Neutrophil (primary cell): ENCODE data around the gene CLIC3.
"Not testable (repeated sequence)": the region's sequence is repeated elsewhere in the genome, so short reads cannot be mapped to it uniquely, and the experiment has no call there.

Experiments used
- H3K27ac ChIP-seq: fragments of 200-600 bp; sonication (generic); 2 replicates; pipeline ENCODE4 v1.5.1; 2016; ENCODE audit warnings: mild to moderate bottlenecking, moderate library complexity
- H3K27me3 ChIP-seq: fragments of 200-600 bp; sonication (generic); 2 replicates; pipeline ENCODE4 v1.6.0; 2016; ENCODE audit warnings: mild to moderate bottlenecking
- H3K36me3 ChIP-seq: fragments of 200-600 bp; sonication (generic); 2 replicates; pipeline ENCODE4 v1.5.1; 2017
- H3K4me1 ChIP-seq, 2 experiments: fragments of 200-600 bp in 1 of 2; sonication (generic) in 1 of 2; 1 replicate in 1 of 2; 2 replicates in 1 of 2; pipeline versions ENCODE4 v1.5.1 to v1.6.1; 2013 to 2016; ENCODE audit warnings: low read depth in 1 of 2, low read length in 1 of 2, mild to moderate bottlenecking in 1 of 2, moderate library complexity in 1 of 2; ENCODE audit not compliant: control insufficient read depth in 1 of 2, insufficient read depth in 1 of 2
- H3K4me3 ChIP-seq, 2 experiments: fragments of 200-600 bp in 1 of 2; sonication (generic) in 1 of 2; 1 replicate in 1 of 2; 2 replicates in 1 of 2; pipeline ENCODE4 v1.5.1; 2013 to 2016; ENCODE audit warnings: low read depth in 1 of 2, low read length in 1 of 2, mild to moderate bottlenecking in 1 of 2, moderate library complexity in 1 of 2
- H3K9me3 ChIP-seq: fragments of 200-600 bp; sonication (generic); 2 replicates; pipeline ENCODE4 v1.5.1; 2016
- TF ChIP-seq, protein P1 (sequence below): fragments of 200-600 bp; sonication (generic); IDR thresholded peaks from 2 replicates; pipeline ENCODE4 v1.5.1; 2016; ENCODE audit warnings: antibody characterized with exemption

The CLIC3 gene

DNA sequence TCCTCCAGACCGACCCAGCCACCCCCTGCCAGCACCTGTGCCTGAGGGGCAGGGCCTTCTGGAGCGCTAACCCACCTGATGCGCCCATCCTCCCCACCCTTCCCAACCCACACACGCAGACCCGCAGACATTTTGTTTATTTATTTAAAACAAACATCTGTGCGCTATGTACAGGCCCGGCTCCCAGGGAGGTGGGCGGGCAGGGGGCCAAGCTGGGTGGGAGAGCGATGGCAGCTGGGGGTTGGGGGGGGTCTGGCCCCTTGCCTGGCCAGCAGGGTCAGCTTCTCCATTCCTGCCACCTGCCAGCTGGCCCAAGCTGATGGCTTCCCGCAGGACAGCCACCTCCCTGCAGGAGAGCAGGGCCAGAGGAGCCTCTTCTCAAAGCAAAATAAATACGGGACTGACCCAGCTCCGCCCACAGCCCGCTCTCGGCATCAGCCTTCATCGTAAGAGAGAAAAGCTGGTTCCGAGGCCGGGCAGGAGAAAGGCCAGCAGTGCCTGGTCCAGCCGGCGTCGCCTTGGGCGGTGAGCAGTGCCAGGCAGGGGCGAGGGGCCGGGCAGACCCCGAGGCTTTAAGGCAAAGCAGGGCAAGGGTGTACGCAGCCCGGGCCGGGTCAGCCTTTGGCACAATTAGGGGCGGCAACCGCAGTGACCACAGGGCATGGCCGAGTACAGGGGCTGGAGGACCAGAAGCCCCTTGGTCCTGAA lies 10.9 kb upstream of the CLIC3 start:
- TF ChIP-seq, protein P1, sequence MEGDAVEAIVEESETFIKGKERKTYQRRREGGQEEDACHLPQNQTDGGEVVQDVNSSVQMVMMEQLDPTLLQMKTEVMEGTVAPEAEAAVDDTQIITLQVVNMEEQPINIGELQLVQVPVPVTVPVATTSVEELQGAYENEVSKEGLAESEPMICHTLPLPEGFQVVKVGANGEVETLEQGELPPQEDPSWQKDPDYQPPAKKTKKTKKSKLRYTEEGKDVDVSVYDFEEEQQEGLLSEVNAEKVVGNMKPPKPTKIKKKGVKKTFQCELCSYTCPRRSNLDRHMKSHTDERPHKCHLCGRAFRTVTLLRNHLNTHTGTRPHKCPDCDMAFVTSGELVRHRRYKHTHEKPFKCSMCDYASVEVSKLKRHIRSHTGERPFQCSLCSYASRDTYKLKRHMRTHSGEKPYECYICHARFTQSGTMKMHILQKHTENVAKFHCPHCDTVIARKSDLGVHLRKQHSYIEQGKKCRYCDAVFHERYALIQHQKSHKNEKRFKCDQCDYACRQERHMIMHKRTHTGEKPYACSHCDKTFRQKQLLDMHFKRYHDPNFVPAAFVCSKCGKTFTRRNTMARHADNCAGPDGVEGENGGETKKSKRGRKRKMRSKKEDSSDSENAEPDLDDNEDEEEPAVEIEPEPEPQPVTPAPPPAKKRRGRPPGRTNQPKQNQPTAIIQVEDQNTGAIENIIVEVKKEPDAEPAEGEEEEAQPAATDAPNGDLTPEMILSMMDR: no peak
- Histone ChIP-seq H3K9me3 (no peaks in the 10 kb centered on the region), H3K27me3 (no peaks in the 10 kb centered on the region), H3K27ac (no peak overlapping the region), H3K4me1 (peaks cover 0 to 4% of the 10 kb centered on the region in 2 experiments), H3K4me3 (no peak overlapping the region), H3K36me3 (peaks cover 58% of the 10 kb centered on the region)

DNA sequence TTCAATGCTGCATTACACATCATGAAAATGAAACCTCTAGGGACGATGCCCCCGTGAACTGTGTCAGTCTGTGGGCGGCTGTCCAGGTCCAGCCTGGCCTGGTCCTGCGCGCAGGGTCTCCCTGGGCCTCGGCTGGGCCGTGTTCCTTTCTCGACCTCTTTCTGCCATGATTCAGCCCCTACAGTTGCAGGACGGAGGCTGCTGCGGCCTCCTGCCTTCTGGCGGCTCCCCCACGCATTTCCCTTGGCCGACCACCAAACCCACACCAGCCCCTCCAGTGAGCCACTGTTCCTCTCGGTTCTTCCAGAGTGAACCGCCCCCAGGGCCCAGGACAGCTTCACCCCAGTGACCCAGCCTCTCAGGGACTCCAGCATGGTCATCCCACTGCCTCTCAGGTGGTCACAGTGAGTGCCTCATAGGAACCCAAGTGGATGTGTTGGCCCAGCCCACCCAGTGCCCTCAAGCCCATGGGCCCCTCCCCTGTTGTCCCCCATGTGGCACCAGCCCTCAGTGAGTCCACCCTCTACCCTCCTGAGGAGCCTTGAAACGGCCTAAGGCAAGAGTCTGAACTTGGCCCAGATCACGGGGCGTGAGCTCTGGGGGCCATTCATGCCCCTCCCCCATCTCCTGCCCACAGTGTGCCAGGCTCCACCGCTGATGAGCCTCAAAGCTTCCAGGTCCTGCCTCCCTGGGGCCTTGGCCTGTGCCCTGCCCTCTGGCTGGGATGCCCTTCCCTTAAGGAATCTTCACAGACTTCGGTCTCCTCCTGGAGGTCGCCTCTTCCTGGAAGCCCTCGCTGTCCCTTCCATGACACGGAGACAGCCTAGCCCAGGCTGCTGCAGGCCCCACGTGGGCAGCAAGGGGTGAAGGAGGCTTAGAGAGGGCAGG lies 10.0 kb upstream of the CLIC3 start:
- Histone ChIP-seq H3K36me3 (peaks cover 49% of the 10 kb centered on the region), H3K4me3 (no peak overlapping the region), H3K27ac (no peak overlapping the region), H3K9me3 (no peaks in the 10 kb centered on the region), H3K27me3 (no peaks in the 10 kb centered on the region), H3K4me1 (peaks cover 7 to 10% of the 10 kb centered on the region in 2 experiments)
- TF ChIP-seq, protein P1: no peak

DNA sequence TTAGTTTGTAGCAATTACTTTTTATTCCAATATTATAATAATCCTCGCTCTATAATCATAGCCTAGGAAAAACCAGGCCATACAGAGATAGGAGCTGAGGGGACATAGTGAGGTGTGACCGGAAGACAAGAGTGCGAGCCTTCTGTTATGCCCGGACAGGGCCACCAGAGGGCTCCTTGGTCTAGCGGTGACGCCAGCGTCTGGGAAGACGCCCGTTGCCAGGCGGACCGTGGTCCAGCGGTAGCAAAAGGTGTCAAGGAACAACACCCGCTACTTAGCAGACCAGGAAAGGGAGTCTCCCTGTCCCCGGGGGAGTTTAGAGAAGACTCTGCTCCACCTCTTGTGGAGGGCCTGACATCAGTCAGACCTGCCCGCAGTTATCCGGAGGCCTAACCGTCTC lies 7.9 kb upstream of the CLIC3 start:
- H3K36me3 ChIP-seq: peaks cover 28% of the 10 kb centered on the region
- not testable (repeated sequence) for H3K27ac ChIP-seq, H3K9me3 ChIP-seq, H3K4me3 ChIP-seq, H3K27me3 ChIP-seq
- H3K4me1 ChIP-seq: peaks cover 27 to 31% of the 10 kb centered on the region in 2 experiments
- TF ChIP-seq, protein P1: peak; percentile 18

DNA sequence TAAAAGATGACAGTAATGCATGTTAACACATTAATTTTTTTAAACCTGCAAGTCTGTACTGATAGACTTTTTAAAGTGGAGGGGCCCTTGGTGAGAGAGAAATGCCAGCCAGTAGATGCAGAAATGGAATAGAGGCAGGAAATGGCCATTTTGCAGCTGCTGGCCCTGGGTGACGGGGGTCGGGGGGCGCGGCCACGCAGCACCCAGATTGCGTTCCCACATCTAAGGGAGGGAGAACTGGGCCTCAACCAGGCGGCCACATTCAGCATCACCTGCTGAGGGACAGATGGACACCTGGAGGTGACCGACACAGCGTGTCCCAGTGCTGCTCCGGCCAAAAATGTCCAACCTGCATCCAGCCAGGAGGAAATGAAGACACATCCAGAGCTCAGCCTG lies 6.3 kb upstream of the CLIC3 start:
- peaks cover 11% of the 10 kb centered on the region for H3K36me3 ChIP-seq
- H3K4me1 ChIP-seq: peaks cover 39 to 47% of the 10 kb centered on the region in 2 experiments
- TF ChIP-seq, protein P1: no peak
- no peak overlapping the region for H3K4me3 ChIP-seq
- no peak overlapping the region for H3K27ac ChIP-seq
- no peaks in the 10 kb centered on the region for H3K9me3 ChIP-seq
- peaks cover 4% of the 10 kb centered on the region for H3K27me3 ChIP-seq

DNA sequence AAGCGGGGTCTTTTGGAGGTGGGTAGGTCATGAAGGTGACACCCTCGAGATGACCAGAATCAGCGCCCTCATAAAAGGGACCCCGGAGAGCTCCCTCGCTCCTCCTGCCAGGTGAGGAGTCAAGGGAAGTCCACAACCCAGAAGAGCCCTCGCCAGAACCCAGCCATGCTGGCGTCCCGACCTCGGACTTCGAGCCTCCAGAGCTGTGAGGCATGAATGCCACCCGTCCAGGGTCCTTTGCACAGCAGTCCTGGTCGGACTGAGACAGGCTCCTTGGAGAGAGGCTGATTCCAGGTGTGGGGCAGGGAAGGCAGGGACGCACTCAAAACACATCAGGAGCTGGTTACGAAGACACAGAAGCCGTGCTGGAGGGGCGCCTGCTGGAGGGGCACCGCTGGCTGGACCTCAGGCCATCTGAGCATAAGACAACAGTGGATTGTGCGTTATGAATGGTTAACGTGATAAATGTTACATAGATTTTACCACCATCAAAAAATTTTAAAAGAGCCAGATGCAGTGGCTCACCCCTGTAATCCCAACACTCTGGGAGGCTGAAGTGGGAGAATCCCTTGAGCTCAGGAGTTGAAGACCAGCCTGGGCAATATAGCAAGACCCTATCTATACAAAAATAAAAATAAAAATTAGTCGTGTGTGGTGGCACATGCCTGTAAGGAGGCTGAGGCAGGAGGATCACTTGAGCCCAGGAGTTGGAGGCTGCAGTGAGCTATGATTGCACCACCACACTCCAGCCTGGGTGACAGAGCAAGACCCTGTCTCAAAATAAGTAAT lies 5.7 kb upstream of the CLIC3 start:
- TF ChIP-seq, protein P1: no peak
- no peaks in the 10 kb centered on the region for H3K9me3 ChIP-seq
- no peak overlapping the region for H3K4me3 ChIP-seq
- H3K27me3 ChIP-seq: peaks cover 10% of the 10 kb centered on the region
- H3K27ac ChIP-seq: no peak overlapping the region
- peaks cover 39 to 53% of the 10 kb centered on the region in 2 experiments for H3K4me1 ChIP-seq
- peaks cover 5% of the 10 kb centered on the region for H3K36me3 ChIP-seq
